SU-DHL-6 (cell line): ENCODE data around the gene NEGR1.
"Not testable (repeated sequence)": the region's sequence is repeated elsewhere in the genome, so short reads cannot be mapped to it uniquely, and the experiment has no call there.

Experiments
- EZH2phosphoT487 ChIP-seq: fragments of 200-600 bp; sonication (generic), shearing (Covaris generic); conservative IDR thresholded peaks from 2 replicates; pipeline ENCODE4 v1.6.1; 2018; ENCODE audit warnings: mild to moderate bottlenecking, antibody characterized with exemption, low read length, moderate library complexity, mixed read lengths
- TF ChIP-seq, protein P1 (sequence below): fragments of 200-600 bp; sonication (generic); IDR thresholded peaks from one replicate; pipeline ENCODE4 v1.5.1; 2017; ENCODE audit warnings: antibody characterized with exemption, mild to moderate bottlenecking, low read length, moderate library complexity; ENCODE audit not compliant: insufficient read depth, poor library complexity, severe bottlenecking

- not testable (repeated sequence) for TF ChIP-seq EZH2phosphoT487
- TF ChIP-seq, protein P1, sequence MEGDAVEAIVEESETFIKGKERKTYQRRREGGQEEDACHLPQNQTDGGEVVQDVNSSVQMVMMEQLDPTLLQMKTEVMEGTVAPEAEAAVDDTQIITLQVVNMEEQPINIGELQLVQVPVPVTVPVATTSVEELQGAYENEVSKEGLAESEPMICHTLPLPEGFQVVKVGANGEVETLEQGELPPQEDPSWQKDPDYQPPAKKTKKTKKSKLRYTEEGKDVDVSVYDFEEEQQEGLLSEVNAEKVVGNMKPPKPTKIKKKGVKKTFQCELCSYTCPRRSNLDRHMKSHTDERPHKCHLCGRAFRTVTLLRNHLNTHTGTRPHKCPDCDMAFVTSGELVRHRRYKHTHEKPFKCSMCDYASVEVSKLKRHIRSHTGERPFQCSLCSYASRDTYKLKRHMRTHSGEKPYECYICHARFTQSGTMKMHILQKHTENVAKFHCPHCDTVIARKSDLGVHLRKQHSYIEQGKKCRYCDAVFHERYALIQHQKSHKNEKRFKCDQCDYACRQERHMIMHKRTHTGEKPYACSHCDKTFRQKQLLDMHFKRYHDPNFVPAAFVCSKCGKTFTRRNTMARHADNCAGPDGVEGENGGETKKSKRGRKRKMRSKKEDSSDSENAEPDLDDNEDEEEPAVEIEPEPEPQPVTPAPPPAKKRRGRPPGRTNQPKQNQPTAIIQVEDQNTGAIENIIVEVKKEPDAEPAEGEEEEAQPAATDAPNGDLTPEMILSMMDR: not testable (repeated sequence)
These were observed 46.4 kb downstream of the NEGR1 start for GRCh38 chr1:72235931-72236330.
